ENCODE results near the gene NOPCHAP1.

DNA sequence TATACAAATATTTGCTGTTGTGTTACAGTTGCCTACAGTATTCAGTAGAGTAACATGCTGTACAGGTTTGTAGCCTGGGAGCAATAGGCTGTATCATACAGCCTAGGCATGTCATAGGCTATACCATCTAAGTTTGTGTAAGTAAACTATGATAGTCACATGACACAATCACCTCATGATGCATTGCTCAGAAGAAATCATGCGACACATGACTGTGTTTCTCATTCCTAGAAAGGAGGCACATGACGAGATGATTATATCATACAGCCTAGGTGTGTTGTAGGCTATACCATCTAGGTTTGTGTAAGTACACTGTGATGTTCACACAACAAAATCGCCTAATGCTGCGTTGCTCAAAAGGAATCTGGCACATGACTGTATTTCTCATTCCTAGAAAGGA is 31.9 kb downstream of the NOPCHAP1 start:
- no peak for TF ChIP-seq POLR2AphosphoS5 (IDR thresholded peaks at IDR 0.05; ENCODE audit: borderline replicate concordance, low read depth, low read length)
- TF ChIP-seq EZH2 (IDR thresholded peaks at IDR 0.05), result no peak
- no peak for TF ChIP-seq FOXP2 (optimal IDR thresholded peaks at IDR 0.05; ENCODE audit: control extremely low read depth, extremely low read length, insufficient read depth)
